Skeletal muscle satellite cell (primary cell): ENCODE measurements around the gene POC1A.

Experiments
- H3K27me3 ChIP-seq: 2 replicates; pipeline ENCODE4 v1.7.0; 2013; ENCODE audit warnings: low read length; ENCODE audit not compliant: control insufficient read depth, insufficient read depth
- H3K36me3 ChIP-seq: 2 replicates; pipeline ENCODE4 v1.7.0; 2013; ENCODE audit warnings: mild to moderate bottlenecking, control low read depth, low read length; ENCODE audit not compliant: insufficient read depth
- H3K4me1 ChIP-seq: 2 replicates; pipeline ENCODE4 v1.7.0; 2013; ENCODE audit warnings: low read length; ENCODE audit not compliant: control insufficient read depth, insufficient read depth
- H3K4me2 ChIP-seq: 2 replicates; pipeline ENCODE4 v1.7.0; 2013; ENCODE audit warnings: mild to moderate bottlenecking, low read length
- H3K4me3 ChIP-seq: 2 replicates; pipeline ENCODE4 v1.7.0; 2013; ENCODE audit warnings: low read length
- H3K9ac ChIP-seq: 2 replicates; pipeline ENCODE4 v1.7.0; 2013; ENCODE audit warnings: mild to moderate bottlenecking, low read depth, low read length, moderate library complexity
- H3K9me3 ChIP-seq: replicated peaks from 2 replicates; pipeline ENCODE4 v1.7.0; 2013; ENCODE audit warnings: mild to moderate bottlenecking, control low read depth, low read length

POC1A gene

DNA sequence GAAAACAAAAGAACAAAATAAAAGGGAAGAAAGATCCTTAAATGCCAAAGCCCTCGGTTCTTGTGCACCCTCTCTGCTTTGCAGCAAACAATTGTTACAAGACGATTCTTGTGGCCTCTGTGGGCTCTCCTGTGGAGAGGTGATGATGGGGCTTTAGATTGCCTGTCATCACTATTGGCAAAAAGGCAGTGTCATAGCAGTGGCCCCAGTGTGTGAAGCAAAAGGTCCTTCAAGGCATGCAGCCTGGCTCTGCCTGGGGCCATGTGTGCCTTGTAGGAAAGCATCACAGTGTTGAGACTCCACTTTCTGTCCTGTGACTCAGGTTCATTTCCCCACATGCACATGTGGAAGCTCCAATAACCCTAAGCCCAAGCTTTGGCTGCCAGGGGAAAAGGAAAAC, 43.7 kb downstream of the POC1A start:
- no peaks in the 10 kb centered on the region for H3K27me3 ChIP-seq
- H3K9ac ChIP-seq: no peak overlapping the region
- H3K9me3 ChIP-seq: no peaks in the 10 kb centered on the region
- H3K4me3 ChIP-seq: no peak overlapping the region
- H3K36me3 ChIP-seq: no peaks in the 10 kb centered on the region
- no peaks in the 10 kb centered on the region for H3K4me1 ChIP-seq
- H3K4me2 ChIP-seq: no peak overlapping the region

GRCh38 chr3:52109611-52110301, 44.5 kb downstream of the POC1A start:
- H3K4me1 ChIP-seq: no peaks in the 10 kb centered on the region
- no peaks in the 10 kb centered on the region for H3K9me3 ChIP-seq
- no peaks in the 10 kb centered on the region for H3K27me3 ChIP-seq
- H3K4me2 ChIP-seq: no peak overlapping the region
- H3K9ac ChIP-seq: no peak overlapping the region
- no peaks in the 10 kb centered on the region for H3K36me3 ChIP-seq
- H3K4me3 ChIP-seq: no peak overlapping the region

GRCh38 chr3:52108302-52109232, 45.7 kb downstream of the POC1A start:
- no peak overlapping the region for H3K9ac ChIP-seq
- peaks cover 3% of the 10 kb centered on the region for H3K36me3 ChIP-seq
- H3K9me3 ChIP-seq: no peaks in the 10 kb centered on the region
- H3K4me3 ChIP-seq: no peak overlapping the region
- no peaks in the 10 kb centered on the region for H3K27me3 ChIP-seq
- no peak overlapping the region for H3K4me2 ChIP-seq
- no peaks in the 10 kb centered on the region for H3K4me1 ChIP-seq

DNA sequence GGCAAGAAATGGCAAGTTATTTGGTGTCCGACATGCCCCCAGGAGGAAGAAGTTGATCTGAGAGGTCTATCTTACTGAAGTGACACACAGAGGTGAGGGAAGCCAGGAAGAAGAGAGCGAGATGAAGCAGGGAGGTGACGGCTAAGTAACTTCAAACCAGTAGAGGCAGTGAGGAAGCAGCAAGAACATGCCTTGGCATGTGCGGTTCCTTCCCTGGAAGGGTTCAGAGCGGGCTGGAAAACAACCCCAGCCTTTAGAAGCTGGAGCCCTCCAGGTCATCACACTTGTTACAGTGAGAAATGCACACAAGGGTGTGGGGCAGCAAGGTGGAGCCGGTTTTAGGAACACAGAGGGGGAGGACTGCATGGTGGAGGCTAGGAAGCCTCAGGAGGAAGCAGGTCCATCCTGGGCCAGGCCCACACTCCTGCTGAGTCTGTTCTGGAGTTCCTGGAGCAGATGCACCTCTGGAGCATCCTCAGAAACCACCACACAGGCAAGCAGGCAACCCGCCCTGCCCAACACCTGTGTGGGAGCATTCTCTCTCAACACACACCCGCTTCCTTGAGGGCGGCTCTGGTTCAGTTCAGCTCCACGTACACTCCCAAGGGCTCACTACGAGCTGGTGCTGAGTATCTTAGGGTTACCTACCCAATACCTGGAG, 47.1 kb downstream of the POC1A start:
- no peak overlapping the region for H3K4me3 ChIP-seq
- peaks cover 3% of the 10 kb centered on the region for H3K36me3 ChIP-seq
- H3K9ac ChIP-seq: no peak overlapping the region
- no peaks in the 10 kb centered on the region for H3K4me1 ChIP-seq
- H3K27me3 ChIP-seq: no peaks in the 10 kb centered on the region
- no peaks in the 10 kb centered on the region for H3K9me3 ChIP-seq
- no peak overlapping the region for H3K4me2 ChIP-seq

DNA sequence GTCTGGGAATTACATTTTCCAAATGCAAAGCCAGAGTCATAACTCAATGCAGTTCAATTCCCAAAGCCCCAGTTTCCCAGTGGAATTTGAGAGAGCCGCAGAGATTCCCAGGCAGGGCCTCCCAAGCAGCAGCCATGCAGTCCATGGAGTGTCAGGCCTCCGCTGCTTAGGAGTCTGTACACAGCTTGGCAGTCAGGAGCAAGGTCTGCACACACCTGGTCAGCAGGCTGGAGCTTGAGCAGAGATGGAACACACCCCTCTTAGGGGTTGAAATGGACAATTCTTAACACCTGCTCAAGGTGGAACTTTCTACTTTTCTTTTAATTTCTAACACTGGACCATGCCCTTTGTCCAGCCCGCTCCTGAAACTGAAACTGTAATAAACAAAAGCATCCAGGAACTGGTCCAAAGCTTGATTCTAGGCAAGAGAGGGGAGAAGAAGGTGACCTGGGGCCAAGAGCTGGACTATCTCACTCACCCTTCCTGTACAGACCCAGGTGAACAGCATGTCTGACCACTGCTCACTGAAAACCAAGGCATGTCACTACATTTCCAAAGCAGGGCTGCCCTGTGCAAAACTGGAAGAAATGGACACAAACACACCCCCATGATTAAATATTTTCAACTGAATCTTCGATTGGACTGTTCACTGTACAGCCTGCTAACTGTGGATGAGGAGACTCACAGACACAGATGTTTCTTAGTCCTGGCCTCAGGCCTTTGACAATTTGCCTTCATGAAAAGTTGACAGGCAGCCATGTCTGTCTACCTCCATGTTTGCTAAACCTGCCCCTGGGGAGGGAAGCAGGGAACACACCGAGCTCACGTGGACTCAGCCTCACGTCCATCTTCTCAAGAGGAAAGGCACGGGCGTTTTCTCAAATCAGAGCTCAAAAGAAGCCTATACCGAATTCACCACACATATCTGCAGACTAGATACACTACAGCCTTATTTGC, 49.3 kb downstream of the POC1A start:
- H3K36me3 ChIP-seq: peaks cover 6% of the 10 kb centered on the region
- no peaks in the 10 kb centered on the region for H3K9me3 ChIP-seq
- no peak overlapping the region for H3K4me3 ChIP-seq
- H3K27me3 ChIP-seq: no peaks in the 10 kb centered on the region
- H3K9ac ChIP-seq: no peak overlapping the region
- H3K4me1 ChIP-seq: no peaks in the 10 kb centered on the region
- no peak overlapping the region for H3K4me2 ChIP-seq

DNA sequence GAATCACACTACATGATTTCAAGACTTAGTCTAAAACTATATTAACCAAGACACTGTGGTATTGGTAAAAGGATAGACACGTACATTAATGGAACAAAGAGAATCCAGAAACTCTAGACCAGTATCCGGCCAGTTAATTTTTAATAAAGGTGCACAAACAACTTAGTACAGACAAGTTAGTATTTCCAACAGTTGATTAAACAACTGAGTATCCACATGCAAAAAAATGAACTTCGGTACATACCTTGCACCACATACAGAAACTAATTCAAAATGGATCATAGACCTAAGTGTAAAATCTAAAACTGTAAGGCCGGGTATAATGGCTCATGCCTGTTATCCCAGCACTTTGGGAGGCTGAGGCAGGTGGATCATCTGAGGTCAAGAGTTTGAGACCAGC, 51.3 kb downstream of the POC1A start:
- no peak overlapping the region for H3K9ac ChIP-seq
- H3K36me3 ChIP-seq: peaks cover 6% of the 10 kb centered on the region
- H3K4me1 ChIP-seq: no peaks in the 10 kb centered on the region
- no peaks in the 10 kb centered on the region for H3K27me3 ChIP-seq
- no peaks in the 10 kb centered on the region for H3K9me3 ChIP-seq
- no peak overlapping the region for H3K4me2 ChIP-seq
- no peak overlapping the region for H3K4me3 ChIP-seq

DNA sequence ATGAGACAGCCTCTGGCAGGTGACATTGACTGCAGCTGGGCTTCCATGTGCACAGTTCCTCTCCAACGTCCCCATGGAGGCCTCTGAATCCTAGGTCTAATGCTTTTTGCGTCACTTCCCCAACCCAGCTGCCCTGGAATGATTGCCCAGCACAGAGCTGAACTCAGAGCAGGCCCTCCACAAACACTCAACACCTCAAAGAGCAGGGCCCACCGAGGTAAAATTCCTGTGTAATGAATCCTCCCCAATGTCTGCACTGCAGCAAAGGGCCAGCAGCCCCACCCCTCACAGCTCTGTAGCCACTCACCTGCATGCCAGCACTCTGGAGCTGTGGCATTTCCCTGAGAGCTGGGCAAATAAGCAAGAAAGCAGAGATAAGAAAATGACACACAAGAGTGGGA, 55.2 kb downstream of the POC1A start:
- no peak overlapping the region for H3K9ac ChIP-seq
- no peaks in the 10 kb centered on the region for H3K27me3 ChIP-seq
- H3K9me3 ChIP-seq: no peaks in the 10 kb centered on the region
- no peak overlapping the region for H3K4me3 ChIP-seq
- no peak overlapping the region for H3K4me2 ChIP-seq
- peaks cover 3% of the 10 kb centered on the region for H3K36me3 ChIP-seq
- peaks cover 6% of the 10 kb centered on the region for H3K4me1 ChIP-seq

DNA sequence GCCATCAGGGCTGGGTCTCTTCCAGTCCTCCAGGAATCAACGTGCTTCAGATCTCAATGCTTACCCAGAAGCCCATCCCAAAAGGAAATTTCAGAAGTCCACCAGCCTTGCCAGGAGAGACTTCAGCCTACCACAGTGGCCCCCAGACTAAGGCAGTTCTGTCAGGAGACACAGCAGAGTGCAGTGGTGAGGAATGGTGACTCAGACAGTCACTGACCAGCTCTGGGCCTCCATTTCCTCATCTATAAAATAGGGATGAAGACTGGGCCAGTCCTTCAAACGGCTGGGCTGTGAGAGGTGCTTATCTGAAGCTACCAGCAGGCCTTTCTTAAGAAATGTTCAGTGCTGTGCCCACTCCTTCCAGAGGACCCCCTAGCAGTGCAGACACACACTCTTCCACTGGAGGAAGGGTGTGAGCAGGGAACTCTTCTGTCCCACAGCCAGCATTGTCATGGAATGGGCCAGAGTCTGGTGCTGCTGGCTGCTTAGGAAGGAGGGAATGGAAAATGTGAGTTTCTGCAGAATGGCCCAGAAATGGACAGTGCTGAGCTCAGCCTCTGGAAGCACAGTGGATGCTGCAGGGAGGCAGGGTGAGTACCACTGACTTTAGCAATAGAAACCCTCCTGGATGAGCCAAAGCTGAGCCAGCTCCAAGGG, 56.2 kb downstream of the POC1A start:
- H3K4me3 ChIP-seq: no peak overlapping the region
- peaks cover 3% of the 10 kb centered on the region for H3K36me3 ChIP-seq
- peaks cover 16% of the 10 kb centered on the region for H3K4me1 ChIP-seq
- no peak overlapping the region for H3K4me2 ChIP-seq
- H3K9ac ChIP-seq: no peak overlapping the region
- no peaks in the 10 kb centered on the region for H3K9me3 ChIP-seq
- no peaks in the 10 kb centered on the region for H3K27me3 ChIP-seq

GRCh38 chr3:52095990-52096775, 58.0 kb downstream of the POC1A start:
- Histone ChIP-seq H3K4me2 (no peak overlapping the region), H3K36me3 (peaks cover 2% of the 10 kb centered on the region)

More at GRCh38 chr3:52095990-52096775, 58.0 kb downstream of the POC1A start:
- H3K4me3 ChIP-seq: no peak overlapping the region
- H3K9me3 ChIP-seq: no peaks in the 10 kb centered on the region
- H3K9ac ChIP-seq: no peak overlapping the region
- H3K4me1 ChIP-seq: peaks cover 30% of the 10 kb centered on the region
- H3K27me3 ChIP-seq: no peaks in the 10 kb centered on the region
